HG03139 (cell line): ENCODE measurements around the gene ACTBL2.
"Not testable (repeated sequence)": the region's sequence is repeated elsewhere in the genome, so short reads cannot be mapped to it uniquely, and the experiment has no call there.

Experiments
- ATAC-seq: cut with Tn5 transposase; IDR thresholded peaks from one replicate; pipeline ENCODE4 v1.9.1; 2021; ENCODE audit not compliant: unreplicated experiment

The ACTBL2 gene

DNA sequence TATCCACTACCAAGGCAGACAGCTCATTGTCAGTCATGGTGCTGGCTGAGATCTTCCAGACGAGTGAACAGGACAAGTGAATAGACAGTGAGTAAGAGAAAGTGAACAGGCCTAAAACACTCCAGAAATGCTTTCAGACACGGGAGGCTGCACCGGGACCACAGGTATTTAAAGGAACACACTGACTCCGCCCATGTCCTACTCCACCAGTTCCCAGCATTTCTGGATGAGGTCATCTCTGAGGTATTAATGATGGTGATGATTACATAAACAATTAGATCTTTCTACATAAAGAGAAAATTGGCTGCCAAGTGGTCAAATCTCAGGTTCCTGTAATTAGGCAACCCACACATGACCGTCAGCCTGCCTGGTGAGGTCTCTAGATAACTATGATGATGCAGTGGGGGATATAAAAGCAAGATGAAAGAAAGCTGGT, at the start of gene ACTBL2:
ACTBL2 (minus strand) TSS at position 141 of the 436 bp plus-strand sequence; CDS start at position 37, 104 bp downstream.
- no peak for ATAC-seq

DNA sequence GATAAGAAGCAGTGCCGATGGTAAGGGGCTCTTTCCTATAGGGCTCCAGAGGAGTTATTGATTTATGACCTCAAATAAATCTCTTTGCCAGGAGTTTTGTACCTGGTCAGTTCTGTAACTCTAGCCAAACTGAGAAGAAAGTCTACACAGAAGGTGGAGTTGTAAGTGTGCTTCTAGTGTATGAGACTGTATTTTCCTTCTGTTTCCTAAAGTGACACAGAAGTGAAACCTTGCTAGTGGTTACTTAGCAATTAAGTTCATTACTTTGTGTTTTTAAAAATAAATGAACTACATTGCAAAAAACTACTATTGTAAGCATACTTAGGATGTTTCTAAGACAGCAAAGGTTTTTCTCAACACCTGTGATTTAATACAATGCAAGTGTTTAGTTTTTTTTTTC, 48.7 kb upstream of the ACTBL2 start:
- ATAC-seq: no peak

DNA sequence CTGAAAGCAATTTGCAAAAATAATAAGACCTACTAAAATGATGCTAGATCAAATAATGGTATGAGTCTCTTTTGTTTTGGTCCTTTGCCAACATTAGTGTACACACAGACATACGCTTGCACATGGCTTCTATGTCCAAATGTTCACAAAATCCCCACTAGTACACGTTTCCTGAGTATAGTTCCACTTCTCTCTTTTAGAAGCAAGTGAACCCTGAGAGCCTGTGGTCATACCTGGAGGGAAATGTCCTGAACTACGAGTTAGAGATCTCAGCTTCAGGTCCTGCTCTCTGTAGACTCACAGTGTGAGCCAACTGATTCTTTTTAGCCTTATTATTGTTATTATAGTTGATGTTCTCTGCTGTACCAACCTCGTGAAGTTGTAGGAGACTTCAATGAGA, 47.3 kb upstream of the ACTBL2 start:
- no peak for ATAC-seq

DNA sequence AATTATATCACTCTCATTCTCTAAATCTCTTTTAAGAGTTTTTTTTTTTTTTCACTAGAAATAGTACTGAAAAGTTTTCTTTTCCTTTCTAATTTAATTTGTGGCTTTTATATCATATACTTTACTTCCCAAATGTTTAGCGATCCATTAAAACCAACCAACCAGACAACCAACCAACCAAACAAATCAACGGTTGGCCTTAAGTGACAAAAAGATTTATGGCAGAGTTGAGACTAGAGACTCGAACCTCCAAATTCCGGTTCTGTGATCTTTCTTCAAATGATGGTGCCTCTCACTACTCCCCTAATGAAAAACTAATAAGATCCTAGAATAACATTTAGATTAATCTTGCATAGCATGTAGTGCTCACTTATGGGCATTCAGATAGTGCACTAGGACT, 45.3 kb upstream of the ACTBL2 start:
- ATAC-seq: no peak

DNA sequence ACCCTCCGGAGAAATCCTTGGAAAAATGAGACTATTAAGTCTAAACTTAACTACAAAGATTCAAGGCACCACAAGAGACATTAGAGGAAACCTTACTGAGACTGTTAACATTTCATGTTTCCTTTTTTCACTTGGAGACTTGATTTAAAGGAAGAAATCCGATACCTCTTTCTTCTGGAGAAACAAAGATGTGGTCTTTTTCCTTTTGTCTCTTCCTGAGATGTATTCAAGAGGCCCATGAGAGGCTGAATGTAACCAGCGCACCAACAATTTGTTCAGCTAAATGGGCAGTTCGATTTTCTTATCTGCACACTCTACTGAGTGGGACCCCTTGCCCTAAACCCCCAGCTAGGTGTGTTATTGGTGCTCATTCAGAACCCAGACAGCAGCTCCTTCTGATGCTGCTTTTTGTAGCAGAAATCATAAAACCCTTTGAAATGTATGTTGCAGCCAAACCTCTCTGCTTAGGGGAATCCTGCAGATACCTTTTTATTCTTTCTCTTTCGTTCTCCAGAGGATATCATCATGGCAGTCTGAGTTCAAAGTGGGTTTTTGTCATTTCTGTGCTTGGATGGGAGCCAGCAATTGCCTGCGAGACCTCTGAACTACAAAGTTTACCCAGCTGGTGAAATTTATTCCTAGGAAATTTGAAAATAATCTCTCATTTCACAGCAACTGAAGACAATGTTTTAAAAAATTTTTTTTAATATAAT, 41.9 kb upstream of the ACTBL2 start:
- no peak for ATAC-seq

DNA sequence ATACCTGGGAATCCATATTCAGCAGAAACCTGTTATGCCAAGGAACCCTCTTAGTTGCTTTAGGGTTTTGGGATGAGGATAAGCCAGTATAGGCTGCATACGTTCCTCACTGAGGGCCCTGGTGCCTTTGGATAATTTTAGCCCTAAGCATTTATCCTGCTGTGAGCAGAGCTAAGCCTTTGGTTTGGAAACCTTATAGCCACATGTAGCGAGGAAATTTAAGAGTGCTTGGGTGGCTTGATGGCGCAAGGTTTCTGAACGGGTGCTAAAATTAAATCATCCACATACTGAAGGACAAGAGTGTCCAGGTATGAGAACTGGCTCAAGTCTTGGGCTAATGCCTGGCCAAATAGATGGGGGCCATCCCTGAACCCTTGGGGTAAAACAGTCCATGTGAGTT, 39.9 kb upstream of the ACTBL2 start:
- ATAC-seq: not testable (repeated sequence)

DNA sequence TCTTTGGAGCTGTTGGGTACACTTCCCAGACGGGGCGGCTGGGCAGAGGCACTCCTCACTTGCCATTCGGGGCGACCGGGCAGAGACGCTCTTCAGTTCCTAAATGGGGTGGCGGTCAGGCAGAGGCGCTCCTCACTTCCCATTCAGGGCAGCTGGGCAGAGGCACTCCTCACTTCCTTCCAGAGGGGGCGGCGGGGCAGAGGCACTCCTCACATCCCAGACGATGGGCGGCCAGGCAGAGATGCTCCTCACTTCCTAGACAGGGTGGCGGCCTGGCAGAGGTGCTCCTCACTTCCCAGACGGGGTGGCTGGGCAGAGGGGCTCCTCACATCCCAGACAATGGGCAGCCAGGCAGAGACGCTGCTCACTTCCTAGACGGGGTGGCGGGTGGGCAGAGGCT, 35.8 kb upstream of the ACTBL2 start:
- ATAC-seq: not testable (repeated sequence)

DNA sequence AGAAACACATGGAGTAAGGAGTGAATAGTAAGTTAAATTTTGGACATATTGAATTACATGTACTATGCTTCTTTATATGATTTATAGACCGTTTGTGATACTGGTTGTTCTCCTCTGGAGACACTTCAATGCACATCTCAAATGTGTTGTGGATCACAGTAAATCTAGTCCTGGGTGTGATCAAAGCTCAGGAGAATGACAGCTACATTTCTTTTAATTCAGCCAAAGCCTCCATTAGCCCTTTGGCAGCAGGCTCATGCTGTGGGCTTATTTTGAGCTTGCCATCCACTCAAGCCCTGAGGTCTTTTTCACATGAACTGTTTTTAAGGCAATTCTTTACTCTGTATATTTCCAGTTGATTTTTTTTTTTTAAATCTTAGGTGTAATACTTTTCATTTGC, 34.6 kb upstream of the ACTBL2 start:
- no peak for ATAC-seq

DNA sequence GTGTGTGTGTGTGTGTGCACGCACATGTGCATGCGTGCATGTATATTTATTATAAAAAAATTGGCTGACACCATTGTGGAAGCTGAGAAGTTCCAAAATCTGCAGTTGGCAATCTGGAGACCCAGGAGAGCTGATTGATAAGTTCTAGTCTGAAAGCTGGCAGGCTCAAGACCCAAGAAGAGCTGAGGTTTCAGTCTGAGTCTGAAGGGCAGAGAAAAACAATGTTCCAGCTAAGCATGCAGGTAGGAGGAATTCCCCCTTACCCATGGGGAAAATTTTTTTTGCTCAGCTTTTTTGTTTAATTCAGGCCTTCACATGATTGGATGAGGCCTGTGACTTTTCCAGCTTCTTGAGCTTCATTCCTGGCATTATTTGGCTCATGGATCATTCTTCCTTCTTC, 31.2 kb upstream of the ACTBL2 start:
- no peak for ATAC-seq

DNA sequence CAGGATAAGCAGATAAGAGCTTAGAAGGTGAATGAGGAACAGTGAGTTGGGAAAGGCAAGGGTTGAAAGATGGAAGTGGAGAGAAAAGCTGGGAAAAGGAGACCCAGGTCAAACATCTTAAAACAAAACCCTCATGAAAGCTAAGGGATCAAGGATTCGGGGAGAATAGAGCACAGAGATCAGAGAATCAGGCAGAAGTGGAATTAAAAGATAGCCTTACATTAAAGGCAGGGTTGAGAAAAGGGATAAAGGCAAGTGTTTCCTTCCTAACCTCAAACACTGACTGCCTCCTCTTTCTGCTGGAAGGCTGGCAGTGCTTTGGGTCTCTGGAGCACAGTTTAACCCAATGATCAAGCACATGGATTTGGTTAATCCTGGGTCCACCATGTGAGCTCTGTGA, 28.7 kb upstream of the ACTBL2 start:
- no peak for ATAC-seq

DNA sequence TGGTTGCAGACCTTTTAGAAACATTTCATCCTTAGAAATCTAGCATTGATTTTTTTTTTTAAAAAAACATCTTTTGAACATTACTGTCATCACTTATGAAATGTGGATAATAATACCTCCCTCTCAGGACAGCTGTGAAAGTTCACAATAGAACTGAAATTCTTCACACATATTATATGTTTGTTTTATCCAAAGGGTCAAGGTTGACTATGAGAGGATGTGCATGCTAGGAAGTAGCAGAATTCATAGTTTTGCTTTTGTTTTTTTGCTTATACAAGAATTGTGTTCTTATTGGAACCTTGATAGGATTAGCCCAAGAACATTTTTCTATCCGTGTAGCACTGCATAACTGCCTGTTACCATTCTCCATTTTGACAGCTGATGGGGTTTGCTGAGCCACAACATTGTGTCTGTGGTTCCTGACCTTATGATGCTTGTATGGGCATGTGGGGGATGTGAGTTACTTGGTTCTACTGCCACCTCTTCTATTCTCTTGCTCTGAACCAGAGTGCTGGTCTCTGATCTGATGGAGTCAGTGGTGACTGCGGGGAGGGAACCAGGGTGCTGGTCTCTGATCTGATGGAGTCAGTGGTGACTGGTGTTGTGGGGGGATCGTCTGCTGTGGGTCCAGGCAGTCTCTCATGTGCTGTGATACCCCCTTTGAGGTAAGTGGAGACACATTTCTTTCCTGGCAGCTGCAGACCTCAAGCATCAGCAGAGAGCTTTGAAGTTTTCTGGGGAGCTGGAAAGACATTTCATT, 27.1 kb upstream of the ACTBL2 start:
- ATAC-seq: no peak

DNA sequence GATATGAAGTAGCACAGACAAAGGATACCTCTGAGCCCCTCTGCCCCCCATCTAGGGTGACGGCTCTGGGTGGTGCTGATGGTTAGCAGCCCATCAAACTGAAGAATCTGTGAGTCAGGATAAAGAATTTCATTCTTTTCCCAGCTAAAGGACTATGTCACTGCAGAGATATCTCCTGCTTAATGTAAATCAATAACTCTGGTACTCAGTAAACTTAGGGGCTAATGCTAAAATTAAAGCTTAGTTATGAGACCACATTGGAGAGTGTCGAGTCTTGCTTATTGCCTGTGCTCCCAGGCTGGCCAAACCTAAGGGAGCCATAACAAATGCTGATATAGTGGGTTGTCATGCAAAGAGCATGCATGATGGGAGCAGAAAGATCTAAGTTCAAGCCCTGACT, 25.6 kb upstream of the ACTBL2 start:
- ATAC-seq: no peak

DNA sequence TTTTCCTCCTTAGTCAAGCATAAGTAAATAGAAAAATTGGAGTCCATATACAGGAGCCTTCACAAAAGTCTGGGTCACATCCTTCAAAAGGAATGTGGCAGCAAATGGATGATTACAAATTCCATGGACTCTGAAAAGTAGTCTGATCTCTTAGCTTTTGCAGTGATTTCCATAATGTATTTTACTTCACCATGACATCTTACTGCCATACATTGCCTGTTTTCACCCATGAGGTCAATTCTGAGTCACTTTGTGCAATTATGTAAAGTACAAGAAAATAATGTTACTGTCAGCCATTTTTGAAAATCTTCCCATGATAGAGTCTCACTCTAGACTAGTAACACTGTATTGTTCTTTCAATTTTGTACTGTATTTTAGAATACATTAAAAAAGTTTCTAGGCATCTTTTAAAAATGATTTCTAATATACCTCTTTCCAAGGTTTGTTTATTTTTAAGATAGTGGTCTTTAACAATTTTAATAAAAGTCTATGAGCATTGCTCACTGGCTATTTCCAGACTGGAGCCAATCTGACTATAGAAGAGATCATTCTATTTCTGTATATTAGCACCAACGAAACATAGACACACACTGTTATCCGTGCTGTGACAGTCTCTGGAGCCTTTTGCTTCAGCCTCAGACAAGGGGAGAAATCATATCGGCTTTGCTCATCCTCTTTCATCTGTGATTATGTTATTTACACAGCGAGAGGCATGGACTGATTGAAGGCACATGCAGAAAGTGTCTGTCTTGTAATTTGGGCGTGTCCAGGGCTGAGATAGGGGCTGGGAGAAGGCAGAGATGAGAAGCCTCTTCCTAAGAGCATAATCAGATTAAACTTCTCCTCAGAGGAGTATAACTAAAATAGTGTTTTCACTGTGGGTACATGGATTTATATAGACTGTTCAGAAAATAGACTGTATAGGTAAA, 22.9 kb upstream of the ACTBL2 start:
- no peak for ATAC-seq

DNA sequence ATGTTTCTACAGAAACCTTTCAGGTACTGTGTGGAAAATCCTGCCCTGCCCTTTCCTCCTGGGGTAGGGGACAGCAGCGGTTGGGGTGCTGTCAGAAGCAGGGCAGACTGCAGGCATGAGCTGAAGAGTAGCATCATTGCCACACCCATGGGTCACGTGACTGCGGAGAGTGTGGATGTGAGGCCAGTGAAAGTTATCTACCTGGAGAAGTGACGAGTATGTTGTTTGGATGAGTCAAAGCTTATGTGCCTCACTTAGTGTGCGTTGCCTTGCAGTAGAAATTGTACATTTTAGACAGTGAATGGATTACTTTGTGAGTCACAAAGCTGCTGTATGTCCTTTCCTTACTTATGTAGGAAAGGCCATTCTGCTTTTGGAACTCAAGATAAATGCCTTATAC, 21.7 kb upstream of the ACTBL2 start:
- ATAC-seq: no peak

DNA sequence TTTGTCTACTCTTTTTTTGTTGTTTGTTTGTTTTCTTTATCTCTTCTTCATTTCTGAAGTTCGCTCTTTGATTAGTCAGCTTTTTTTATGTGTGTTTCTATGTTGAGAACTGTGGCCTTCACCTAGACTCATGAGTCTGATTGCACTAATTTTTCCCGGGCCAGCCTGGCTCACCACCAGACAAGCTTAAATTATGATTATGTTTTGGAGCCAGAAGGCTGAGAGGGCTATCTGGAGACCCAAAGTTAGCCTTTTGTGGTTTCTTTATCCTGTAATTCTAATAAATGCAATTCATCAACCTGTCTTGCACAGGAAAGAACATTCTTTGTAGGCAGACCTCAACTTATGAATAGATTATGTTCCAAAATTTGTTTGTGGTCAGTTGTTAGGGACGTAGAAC, 20.8 kb upstream of the ACTBL2 start:
- ATAC-seq: no peak

DNA sequence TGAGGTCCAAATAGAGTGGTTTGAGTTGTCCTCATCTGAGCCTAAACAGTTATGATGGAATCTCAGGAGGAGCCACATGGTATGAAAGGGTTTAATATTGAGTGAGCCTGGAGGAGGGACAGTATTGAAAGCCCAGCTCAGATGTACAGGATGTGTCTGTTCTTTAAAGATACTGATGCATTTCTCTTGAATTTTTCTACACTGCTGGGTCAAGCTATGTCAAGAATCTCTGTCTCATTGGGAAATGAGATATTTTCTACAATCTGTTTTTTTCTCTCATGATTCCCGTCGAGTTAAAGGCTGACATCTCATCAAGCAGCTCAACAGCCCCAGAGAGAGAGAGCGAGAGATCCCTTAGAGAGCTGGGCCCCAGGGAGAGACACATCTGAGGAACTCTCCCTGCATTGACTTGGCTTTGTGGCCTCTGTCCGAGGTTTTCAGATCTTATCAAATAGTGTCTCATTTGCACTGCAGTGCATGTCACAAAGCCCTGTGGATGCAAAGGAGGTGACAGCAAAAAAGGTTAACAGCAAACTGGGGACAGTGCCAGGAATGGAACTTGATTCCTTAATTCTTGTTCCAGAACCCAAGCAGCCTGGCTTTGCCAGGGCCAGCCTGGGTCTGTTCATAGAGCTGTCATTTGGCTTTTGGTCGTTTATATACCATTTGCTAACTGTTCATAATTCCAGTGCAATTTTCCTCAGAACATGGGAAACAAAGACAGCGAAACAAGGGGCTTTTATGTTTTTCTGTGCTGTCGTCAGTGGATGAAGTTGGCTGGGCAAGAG, 19.0 kb upstream of the ACTBL2 start:
- ATAC-seq: no peak

DNA sequence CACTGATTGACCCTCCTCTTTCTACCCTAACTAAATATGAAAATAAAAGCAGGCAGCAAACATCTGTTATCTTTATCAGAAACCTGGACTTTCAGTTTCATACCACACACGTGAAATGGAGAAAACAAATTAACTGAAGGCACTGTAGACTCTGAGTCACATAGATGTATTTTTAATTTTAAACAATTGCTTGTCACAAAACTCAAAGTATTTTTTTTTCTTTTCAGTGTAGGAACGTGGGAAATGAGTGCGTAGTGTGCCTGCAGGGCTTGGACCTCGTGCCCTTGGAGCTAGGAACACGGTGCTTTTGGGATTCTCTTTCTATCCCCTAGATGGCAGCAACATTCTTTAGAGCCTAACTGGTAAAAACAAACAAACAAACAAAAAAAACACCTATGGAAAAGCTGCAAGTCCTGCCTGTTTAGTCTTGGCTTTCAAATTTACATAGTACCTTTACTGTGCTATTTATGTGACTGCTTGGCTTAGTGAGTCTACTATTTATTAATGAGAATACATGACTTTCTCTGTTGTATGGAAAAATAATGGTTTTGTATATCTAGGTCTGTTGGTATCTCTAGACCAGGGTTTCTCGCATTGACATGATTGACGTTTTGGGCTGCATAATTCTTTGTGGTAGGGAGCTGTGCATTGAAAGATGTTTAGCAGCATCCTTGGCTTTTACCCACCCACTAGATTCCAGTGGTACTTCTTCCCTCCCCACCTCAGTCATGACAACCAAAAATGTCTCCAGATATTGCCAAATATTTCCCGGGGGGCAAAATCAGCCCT, 16.8 kb upstream of the ACTBL2 start:
- ATAC-seq: peak; percentile 83

DNA sequence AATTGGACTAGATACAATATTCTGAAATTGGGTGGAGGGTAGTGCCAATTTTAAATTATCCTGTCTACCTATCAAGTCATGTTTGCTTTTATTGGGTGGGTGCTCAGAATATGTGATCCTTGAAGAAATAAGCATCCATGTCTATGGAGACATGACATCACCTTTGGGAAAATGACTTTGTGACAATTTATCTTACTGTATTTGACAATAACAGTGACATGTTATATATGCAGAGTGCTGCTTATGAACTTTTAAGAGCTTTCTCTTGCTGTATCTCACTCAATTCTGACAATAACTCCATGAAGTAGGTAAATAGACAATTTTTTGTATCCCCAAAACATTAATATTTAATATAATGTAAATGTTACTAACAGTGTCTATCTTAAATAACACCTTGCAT, 15.1 kb upstream of the ACTBL2 start:
- no peak for ATAC-seq

DNA sequence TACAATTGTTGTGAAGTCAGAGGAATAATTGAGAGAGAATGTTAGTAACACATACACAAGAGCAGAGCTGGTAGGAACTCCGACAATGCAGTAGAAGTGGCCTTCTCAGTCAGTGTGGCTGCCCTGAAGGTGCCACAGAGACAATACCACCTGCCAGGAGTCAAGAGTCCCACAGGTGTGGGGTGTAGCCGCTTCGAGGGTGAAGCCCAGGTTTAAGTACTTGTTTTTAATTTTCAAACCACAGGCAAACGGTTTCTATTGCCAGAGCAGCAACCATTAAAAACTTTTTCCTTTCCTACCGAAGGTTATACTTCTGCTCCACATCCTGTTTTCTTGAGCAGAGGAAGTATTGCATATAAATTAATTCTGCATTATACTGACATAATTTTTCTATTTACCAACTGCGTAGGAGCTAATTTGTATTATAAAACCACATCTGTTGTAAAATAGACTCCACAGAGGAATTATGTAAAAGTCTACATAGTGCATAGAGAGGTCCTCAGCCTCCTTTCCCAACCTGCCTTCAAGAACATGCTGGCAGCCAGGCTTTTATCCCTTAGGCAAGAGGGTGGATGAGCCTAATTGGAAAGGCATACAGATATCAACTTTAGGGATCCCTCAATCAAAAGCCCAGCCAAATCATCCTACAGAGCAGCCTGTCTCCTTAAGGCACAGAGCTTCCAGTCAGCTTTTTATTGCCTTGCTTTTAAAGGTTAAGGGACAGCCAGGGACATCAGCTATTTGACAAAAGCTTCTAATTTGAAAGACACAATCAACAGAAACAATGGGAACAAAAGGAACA, 12.9 kb upstream of the ACTBL2 start:
- ATAC-seq: no peak
